GM12892 (cell line): ENCODE measurements around the gene MTHFR.

ENCODE experiments used
- POLR2A ChIP-seq: IDR thresholded peaks from 2 replicates; pipeline ENCODE4 v1.6.1; 2011; ENCODE audit warnings: low read depth, low read length, control low read depth
- POLR2AphosphoS5 ChIP-seq: IDR thresholded peaks from 2 replicates; pipeline ENCODE4 v1.6.1; 2011; ENCODE audit warnings: low read depth, low read length, control low read depth
- TAF1 ChIP-seq: IDR thresholded peaks from 2 replicates; pipeline ENCODE4 v1.6.1; 2011; ENCODE audit warnings: low read depth, mild to moderate bottlenecking, control low read depth, low read length, borderline replicate concordance

DNA sequence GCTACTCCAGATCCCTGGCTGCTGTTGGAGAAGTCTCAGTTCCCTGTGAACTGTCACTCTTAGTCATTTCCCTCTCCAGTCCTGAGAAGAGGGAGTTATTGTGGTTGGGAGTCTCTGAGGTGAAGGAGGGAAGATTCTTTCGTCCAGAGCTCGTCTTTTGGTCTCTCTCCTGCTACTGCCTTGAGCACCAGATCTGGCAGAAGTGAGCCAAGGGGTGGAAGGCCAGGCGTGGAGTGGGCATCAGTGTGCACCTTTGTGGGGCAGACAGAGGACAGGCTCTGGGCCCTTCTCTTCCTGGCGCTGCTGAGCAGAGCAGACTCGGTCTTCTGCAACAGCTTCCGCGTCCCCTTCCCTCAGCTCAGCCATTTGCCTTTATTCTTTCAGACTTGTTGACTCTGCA lies 19.4 kb upstream of the MTHFR start:
- TF ChIP-seq POLR2AphosphoS5 (no peak), POLR2A (no peak), TAF1 (no peak)
